PC-9 (cell line): Measurements from ENCODE around the gene NMNAT3. TPM values are rescaled to one million over a fixed set of nuclear protein-coding genes. Genes with fewer than 3 reads are reported as not detected.

Experiments
- BruUV-seq: library from RNA; stranded (reverse); fragments of 400-500 nt; replicated peaks from 2 replicates; lab custom pipeline; 2021; lab: Mats Ljungman, UMichigan
- CTCF ChIA-PET: fragments of 300-600 bp; sonication (Branson Sonifier 250); formaldehyde crosslinking; loops from one replicate; lab custom pipeline; 2022; ENCODE audit warnings: antibody characterized with exemption; lab: Charles Lee
- POLR2A ChIA-PET: fragments of 300-600 bp; sonication (Branson Sonifier 250); formaldehyde crosslinking; loops from one replicate; lab custom pipeline; 2022; ENCODE audit warnings: antibody characterized with exemption; ENCODE audit not compliant: unreplicated experiment; lab: Charles Lee
- DNase-seq, 2 experiments: peaks; one replicate each; pipeline versions ENCODE4 v3.0.0 to v3.0.0-alpha.2; 2015 to 2022; ENCODE audit warnings: mixed read lengths in 1 of 2
- H2AFZ ChIP-seq: fragments of 200-600 bp; sonication (generic); 2 replicates; pipeline ENCODE4 v1.8.1; 2017; ENCODE audit warnings: antibody characterized with exemption
- H3F3A ChIP-seq: fragments of 200-600 bp; sonication (generic); 2 replicates; pipeline ENCODE4 v1.8.1; 2017; ENCODE audit warnings: antibody characterized with exemption, mild to moderate bottlenecking, low read depth; ENCODE audit not compliant: insufficient read depth
- H3K27ac ChIP-seq: fragments of 200-600 bp; sonication (generic); 2 replicates; pipeline ENCODE4 v1.6.1; 2016; ENCODE audit warnings: mixed run types
- H3K27me3 ChIP-seq: fragments of 200-600 bp; sonication (generic); 2 replicates; pipeline ENCODE4 v1.6.1; 2016; ENCODE audit warnings: low read depth, mixed run types; ENCODE audit not compliant: insufficient read depth
- H3K36me3 ChIP-seq: fragments of 200-600 bp; sonication (generic); 2 replicates; pipeline ENCODE4 v1.6.1; 2016; ENCODE audit warnings: low read depth, mixed run types
- H3K4me1 ChIP-seq: fragments of 200-600 bp; sonication (generic); replicated peaks from 2 replicates; pipeline ENCODE4 v1.6.1; 2016; ENCODE audit warnings: mixed run types; ENCODE audit not compliant: insufficient read depth
- H3K4me2 ChIP-seq: fragments of 200-600 bp; sonication (generic); 2 replicates; pipeline ENCODE4 v1.6.1; 2017; ENCODE audit warnings: mixed run types
- H3K4me3 ChIP-seq: fragments of 200-600 bp; sonication (generic); 2 replicates; pipeline ENCODE4 v1.6.1; 2016; ENCODE audit warnings: mixed run types
- H3K79me2 ChIP-seq: fragments of 200-600 bp; sonication (generic); 2 replicates; pipeline ENCODE4 v1.6.1; 2017; ENCODE audit warnings: low read depth, mixed run types
- H3K9me2 ChIP-seq: fragments of 200-600 bp; sonication (generic); 2 replicates; pipeline ENCODE4 v1.8.1; 2017; ENCODE audit warnings: mild to moderate bottlenecking; ENCODE audit not compliant: insufficient read depth
- H3K9me3 ChIP-seq: fragments of 200-600 bp; sonication (generic); 2 replicates; pipeline ENCODE4 v1.8.1; 2016; ENCODE audit warnings: low read depth; ENCODE audit not compliant: insufficient read depth
- H4K20me1 ChIP-seq: fragments of 200-600 bp; sonication (generic); 2 replicates; pipeline ENCODE4 v1.8.1; 2017; ENCODE audit not compliant: insufficient read depth
- EZH2 ChIP-seq: fragments of 200-600 bp; sonication (generic); IDR thresholded peaks from 2 replicates; pipeline ENCODE4 v1.8.0; 2017; ENCODE audit warnings: antibody characterized with exemption, low read depth
- intact Hi-C: fragments of 100-400 bp; cut with micrococcal nuclease; formaldehyde crosslinking; loops from one replicate; pipeline ENCODE4 v1.10.0; 2022; ENCODE audit not compliant: unreplicated experiment
- total RNA-seq: library from RNA; stranded (reverse); gene quantifications from 2 replicates; pipeline ENCODE4 v1.2.3, GENCODE V29; 2021
- TF ChIP-seq, protein P1 (sequence below): fragments of 200-600 bp; sonication (generic); conservative IDR thresholded peaks from 2 replicates; pipeline ENCODE4 v1.6.1; 2017; ENCODE audit warnings: mixed run types, antibody characterized with exemption, mild to moderate bottlenecking, moderate library complexity

The NMNAT3 gene
- total RNA-seq, 1 experiment from 2014 or later: 1.6 TPM

- Histone ChIP-seq H3K4me2 (no peak overlapping the region), H3F3A (no peaks in the 10 kb centered on the region), H3K27me3 (no peaks in the 10 kb centered on the region), H3K27ac (no peak overlapping the region), H3K9me3 (peaks cover 3% of the 10 kb centered on the region; the same call in 1 of the 2 replicates), H3K4me3 (no peak overlapping the region), H3K79me2 (no peaks in the 10 kb centered on the region), H3K36me3 (no peaks in the 10 kb centered on the region), H3K4me1 (no peaks in the 10 kb centered on the region), H2AFZ (no peak overlapping the region), H3K9me2 (no peaks in the 10 kb centered on the region; the same call in 1 of the 2 replicates), H4K20me1 (no peaks in the 10 kb centered on the region)
- CTCF ChIA-PET: no interaction called here
- POLR2A ChIA-PET: no interaction called here
- no peak for DNase-seq
- BruUV-seq: no TSS peak
- intact Hi-C loops: no loop called here
- no peak for TF ChIP-seq EZH2
- TF ChIP-seq, protein P1, sequence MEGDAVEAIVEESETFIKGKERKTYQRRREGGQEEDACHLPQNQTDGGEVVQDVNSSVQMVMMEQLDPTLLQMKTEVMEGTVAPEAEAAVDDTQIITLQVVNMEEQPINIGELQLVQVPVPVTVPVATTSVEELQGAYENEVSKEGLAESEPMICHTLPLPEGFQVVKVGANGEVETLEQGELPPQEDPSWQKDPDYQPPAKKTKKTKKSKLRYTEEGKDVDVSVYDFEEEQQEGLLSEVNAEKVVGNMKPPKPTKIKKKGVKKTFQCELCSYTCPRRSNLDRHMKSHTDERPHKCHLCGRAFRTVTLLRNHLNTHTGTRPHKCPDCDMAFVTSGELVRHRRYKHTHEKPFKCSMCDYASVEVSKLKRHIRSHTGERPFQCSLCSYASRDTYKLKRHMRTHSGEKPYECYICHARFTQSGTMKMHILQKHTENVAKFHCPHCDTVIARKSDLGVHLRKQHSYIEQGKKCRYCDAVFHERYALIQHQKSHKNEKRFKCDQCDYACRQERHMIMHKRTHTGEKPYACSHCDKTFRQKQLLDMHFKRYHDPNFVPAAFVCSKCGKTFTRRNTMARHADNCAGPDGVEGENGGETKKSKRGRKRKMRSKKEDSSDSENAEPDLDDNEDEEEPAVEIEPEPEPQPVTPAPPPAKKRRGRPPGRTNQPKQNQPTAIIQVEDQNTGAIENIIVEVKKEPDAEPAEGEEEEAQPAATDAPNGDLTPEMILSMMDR: no peak
These were observed 68.8 kb downstream of the NMNAT3 start for GRCh38 chr3:139608924-139609323.

DNA sequence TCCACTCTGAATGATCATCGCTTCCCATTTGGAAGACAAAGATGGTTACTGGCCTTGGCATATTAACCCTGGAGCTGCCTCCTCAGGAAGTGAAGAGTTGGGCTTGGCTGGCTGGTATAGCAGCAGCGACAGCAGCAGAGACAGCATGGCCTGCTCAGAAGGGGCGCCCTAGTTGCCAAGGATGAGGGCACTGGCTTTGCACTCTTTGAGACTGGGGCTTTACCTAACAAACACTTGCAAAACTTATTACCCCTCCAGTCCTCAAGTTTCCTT, 69.7 kb downstream of the NMNAT3 start:
- no peaks in the 10 kb centered on the region for H3F3A ChIP-seq
- no peak overlapping the region for H3K27ac ChIP-seq
- no peaks in the 10 kb centered on the region; the same call in 1 of the 2 replicates for H3K9me2 ChIP-seq
- ChIA-PET CTCF (no interaction called here), POLR2A (no interaction called here)
- H3K4me2 ChIP-seq: no peak overlapping the region
- no peaks in the 10 kb centered on the region for H4K20me1 ChIP-seq
- no peaks in the 10 kb centered on the region for H3K4me1 ChIP-seq
- no peak for TF ChIP-seq EZH2
- TF ChIP-seq, protein P1: no peak
- H3K27me3 ChIP-seq: no peaks in the 10 kb centered on the region
- H3K79me2 ChIP-seq: no peaks in the 10 kb centered on the region
- DNase-seq: no peak
- no peak overlapping the region for H2AFZ ChIP-seq
- no peaks in the 10 kb centered on the region for H3K36me3 ChIP-seq
- intact Hi-C loops: no loop called here
- H3K9me3 ChIP-seq: peaks cover 3% of the 10 kb centered on the region; the same call in 1 of the 2 replicates
- H3K4me3 ChIP-seq: no peak overlapping the region
- no TSS peak for BruUV-seq

- no peak overlapping the region for H3K4me2 ChIP-seq
- no peaks in the 10 kb centered on the region for H3K79me2 ChIP-seq
- DNase-seq: no peak
- no peaks in the 10 kb centered on the region for H3K27me3 ChIP-seq
- no peak overlapping the region for H2AFZ ChIP-seq
- no peak for TF ChIP-seq EZH2
- TF ChIP-seq, protein P1: no peak
- H4K20me1 ChIP-seq: no peaks in the 10 kb centered on the region
- peaks cover 3% of the 10 kb centered on the region; the same call in 1 of the 2 replicates for H3F3A ChIP-seq
- POLR2A ChIA-PET: no interaction called here
- CTCF ChIA-PET: no interaction called here
- no peaks in the 10 kb centered on the region for H3K36me3 ChIP-seq
- BruUV-seq: no TSS peak
- H3K27ac ChIP-seq: no peak overlapping the region
- H3K4me3 ChIP-seq: no peak overlapping the region
- intact Hi-C loops: no loop called here
- no peaks in the 10 kb centered on the region; the same call in 1 of the 2 replicates for H3K9me2 ChIP-seq
- peaks cover 4% of the 10 kb centered on the region; the same call in 1 of the 2 replicates for H3K4me1 ChIP-seq
- peaks cover 3% of the 10 kb centered on the region; the same call in 1 of the 2 replicates for H3K9me3 ChIP-seq
These were observed 70.3 kb downstream of the NMNAT3 start for GRCh38 chr3:139607257-139608107.
